Large intestine (tissue), 3 donors: ENCODE data around the gene BRD7. TPM values are rescaled to one million over a fixed set of nuclear protein-coding genes. Genes with fewer than 3 reads are reported as not detected.

Source experiments
- DNase-seq, 2 donors: peaks; one replicate each; pipeline versions ENCODE4 v3.0.0 to v3.0.0-alpha.2; 2013
- H3K27ac ChIP-seq: one replicate; pipeline ENCODE4 v1.5.1; 2013; ENCODE audit warnings: low read length
- H3K27me3 ChIP-seq: 2 replicates; pipeline ENCODE4 v1.6.1; 2013; ENCODE audit warnings: low read length; ENCODE audit not compliant: control insufficient read depth, insufficient read depth
- H3K36me3 ChIP-seq: 2 replicates; pipeline ENCODE4 v1.6.1; 2013; ENCODE audit warnings: low read length; ENCODE audit not compliant: control insufficient read depth, insufficient read depth
- H3K4me1 ChIP-seq: one replicate; pipeline ENCODE4 v1.6.1; 2013; ENCODE audit warnings: low read length; ENCODE audit not compliant: control insufficient read depth, insufficient read depth
- H3K4me3 ChIP-seq: one replicate; pipeline ENCODE4 v1.5.1; 2013; ENCODE audit warnings: low read length
- H3K9me3 ChIP-seq: one replicate; pipeline ENCODE4 v1.6.1; 2013; ENCODE audit warnings: mild to moderate bottlenecking, low read depth, low read length, moderate library complexity; ENCODE audit not compliant: control insufficient read depth
- WGBS: methylation state at CpG from one replicate; pipeline ENCODE4 v1.1.5; 2013; ENCODE audit warnings: low lambda C conversion rate; ENCODE audit not compliant: insufficient coverage; 5-methylcytosine and 5-hydroxymethylcytosine counted together
- polyA plus RNA-seq: library from polyadenylated mRNA; unstranded; fragments of 120-200 nt; gene quantifications from one replicate; pipeline ENCODE4 v1.2.1, GENCODE V29; 2013

The BRD7 gene
- polyA plus RNA-seq, 1 donor, result 69.7 TPM

DNA sequence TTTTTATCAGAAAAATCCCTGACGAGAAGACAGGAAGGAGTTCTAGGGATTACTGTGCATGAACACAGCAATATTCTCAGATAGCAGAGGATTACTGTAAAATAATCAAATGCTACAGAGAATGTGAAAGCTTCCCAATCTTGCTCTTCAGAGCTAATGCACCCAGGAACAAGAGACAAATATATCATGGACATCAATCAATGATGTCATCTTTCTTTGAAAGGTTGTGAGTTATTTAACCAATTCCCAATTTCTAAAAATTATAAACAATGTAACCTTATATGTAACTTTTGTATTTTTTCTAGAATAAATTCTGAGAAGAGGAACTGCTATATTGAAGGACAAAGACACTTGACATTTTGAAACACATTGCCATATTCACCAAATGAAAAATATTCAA is 46.5 kb downstream of the BRD7 start:
- Histone ChIP-seq H3K27ac (no peak overlapping the region), H3K4me3 (no peak overlapping the region), H3K27me3 (no peaks in the 10 kb centered on the region), H3K36me3 (peaks cover 71% of the 10 kb centered on the region), H3K9me3 (no peaks in the 10 kb centered on the region), H3K4me1 (no peaks in the 10 kb centered on the region)
- WGBS, result 100% methylated on average over 1 of the region's 1 CpG
- no peak for DNase-seq

DNA sequence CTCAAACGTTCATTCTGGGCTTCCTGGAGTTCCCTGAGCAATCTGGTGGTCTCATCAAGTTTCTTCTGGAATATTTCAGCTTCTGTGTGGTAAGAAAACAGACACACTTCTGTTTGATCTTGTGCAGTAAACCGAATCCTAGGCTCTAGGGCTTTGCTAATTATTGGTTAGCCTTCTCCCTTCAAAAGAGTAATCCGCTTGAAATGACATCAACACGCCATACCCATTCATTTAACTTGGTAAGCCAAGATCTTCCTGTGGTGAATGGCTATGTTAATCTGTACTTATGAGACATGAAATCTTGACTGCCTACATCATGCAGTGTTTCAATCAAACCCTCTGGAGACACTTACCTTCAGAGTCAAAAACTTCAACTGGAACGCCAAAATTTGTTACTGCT is 48.5 kb downstream of the BRD7 start:
- peak in 1 of 2 donors; percentile 0 for DNase-seq
- Histone ChIP-seq H3K9me3 (no peaks in the 10 kb centered on the region), H3K4me1 (no peaks in the 10 kb centered on the region), H3K36me3 (peaks cover 77% of the 10 kb centered on the region), H3K27me3 (no peaks in the 10 kb centered on the region), H3K27ac (no peak overlapping the region), H3K4me3 (no peak overlapping the region)
- WGBS, result no CpG with 5 or more reads among the region's 5 CpGs

DNA sequence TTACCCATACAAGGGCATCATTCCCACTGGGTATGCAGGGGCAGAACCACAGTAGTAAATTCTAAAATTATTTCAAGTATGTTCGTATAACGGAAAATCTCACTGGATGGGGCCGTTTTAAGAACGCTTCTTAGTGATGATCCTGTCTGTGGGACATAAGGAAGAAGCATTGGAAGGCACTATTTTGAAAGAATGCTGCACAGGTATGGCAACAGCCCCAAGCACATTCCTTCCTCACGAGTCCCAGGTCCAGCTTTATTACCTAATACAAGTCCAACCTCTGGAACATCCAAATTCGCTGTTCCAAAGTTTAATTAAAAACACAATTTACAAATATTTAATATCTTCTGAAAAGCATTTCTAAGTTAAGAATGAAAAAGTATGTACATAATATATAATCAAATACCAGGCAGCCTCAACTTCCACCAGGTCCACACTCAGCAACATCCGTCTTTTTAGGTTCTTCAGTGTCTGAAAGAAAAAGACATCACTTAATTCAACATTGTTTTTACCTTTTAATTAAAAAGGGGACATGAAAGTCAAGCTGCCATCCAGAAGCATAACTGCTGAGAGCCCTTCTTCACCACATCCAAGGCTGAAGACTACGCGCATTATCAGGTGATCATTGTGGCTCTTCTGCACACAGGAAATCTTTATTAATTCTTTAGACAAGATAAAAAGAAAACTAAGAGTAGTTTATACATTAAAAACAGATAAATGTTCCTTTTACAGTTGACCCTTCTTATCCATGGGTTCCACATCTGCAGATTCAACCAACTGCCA is 49.8 kb downstream of the BRD7 start:
- no peak for DNase-seq
- Histone ChIP-seq H3K36me3 (peaks cover 73% of the 10 kb centered on the region), H3K4me3 (no peak overlapping the region), H3K9me3 (no peaks in the 10 kb centered on the region), H3K4me1 (no peaks in the 10 kb centered on the region), H3K27me3 (no peaks in the 10 kb centered on the region), H3K27ac (no peak overlapping the region)
- WGBS, result 96% methylated on average over 5 of the region's 9 CpGs

GRCh38 chr16:50316848-50317630 is 51.7 kb downstream of the BRD7 start:
- Histone ChIP-seq H3K9me3 (no peaks in the 10 kb centered on the region), H3K27me3 (no peaks in the 10 kb centered on the region), H3K4me1 (no peaks in the 10 kb centered on the region), H3K36me3 (peaks cover 79% of the 10 kb centered on the region), H3K27ac (no peak overlapping the region), H3K4me3 (no peak overlapping the region)
- no peak for DNase-seq
- no CpG with 5 or more reads among the region's 10 CpGs for WGBS

DNA sequence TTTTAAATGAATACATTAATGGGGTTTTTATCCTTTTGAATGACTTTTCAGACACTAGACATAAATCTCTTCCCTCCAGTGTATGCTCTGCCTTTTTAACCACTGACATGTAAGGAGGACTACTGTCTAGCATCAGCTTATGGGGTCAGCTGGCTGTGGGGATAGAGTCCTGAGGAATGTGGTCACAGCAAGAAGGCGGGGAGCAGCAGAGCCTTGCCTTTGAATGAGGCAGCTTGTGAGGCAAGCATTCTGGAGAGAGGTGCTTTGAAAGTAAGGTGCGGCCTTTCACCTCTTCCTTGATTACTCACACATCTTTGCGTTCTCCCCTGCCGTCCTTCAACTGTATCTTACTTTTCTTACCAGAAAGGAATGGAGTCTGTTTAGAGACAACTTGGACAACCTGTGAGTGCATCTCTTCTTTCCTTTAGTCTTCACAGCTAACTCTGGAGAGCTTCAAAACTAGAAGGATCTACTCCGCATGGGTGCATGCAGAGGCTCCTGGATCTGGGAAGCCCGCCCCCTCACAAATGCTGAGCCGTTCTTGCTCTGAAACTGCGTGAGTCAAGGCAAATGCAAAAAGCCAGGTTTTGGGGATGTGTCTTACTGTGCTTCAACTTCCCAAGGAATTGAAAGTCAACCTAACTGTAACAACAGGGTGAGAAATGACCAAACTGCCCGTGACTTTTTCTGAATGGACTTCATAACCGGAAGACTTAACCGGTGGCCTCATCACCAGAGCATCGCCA is 52.5 kb downstream of the BRD7 start:
- Histone ChIP-seq H3K27me3 (no peaks in the 10 kb centered on the region), H3K36me3 (peaks cover 75% of the 10 kb centered on the region), H3K9me3 (no peaks in the 10 kb centered on the region), H3K27ac (no peak overlapping the region), H3K4me3 (no peak overlapping the region), H3K4me1 (no peaks in the 10 kb centered on the region)
- no peak for DNase-seq
- no CpG with 5 or more reads among the region's 12 CpGs for WGBS

DNA sequence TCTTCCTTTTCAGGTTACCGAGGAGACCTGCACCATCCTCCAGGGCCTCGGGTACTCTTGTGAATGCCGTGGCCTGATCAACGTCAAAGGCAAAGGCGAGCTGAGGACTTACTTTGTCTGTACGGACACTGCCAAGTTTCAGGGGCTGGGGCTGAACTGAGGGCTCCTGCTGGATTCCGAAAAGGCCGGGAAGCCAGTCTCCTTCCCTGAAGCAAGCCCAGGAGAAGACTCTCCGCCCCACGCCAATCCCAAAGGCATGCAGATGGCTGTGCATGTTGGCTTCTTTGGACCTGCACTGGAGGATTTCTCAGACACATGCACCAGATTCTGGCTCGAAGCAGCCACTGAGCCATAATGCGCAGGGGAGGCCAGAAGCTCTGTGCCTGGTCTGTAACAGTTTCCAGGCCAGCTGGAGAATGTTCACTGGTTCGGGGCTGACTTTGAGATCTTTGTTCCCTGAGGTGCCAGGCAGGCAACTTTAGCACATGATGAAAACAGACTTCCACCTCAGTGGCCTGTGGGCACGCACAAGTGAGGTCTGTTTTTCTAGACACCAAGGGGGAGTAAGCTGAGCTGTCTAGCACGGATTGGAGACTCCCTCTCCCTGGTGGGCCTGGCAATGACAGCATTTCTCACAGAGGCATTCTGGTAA is 53.3 kb downstream of the BRD7 start:
- H3K27ac ChIP-seq, result no peak overlapping the region

DNA sequence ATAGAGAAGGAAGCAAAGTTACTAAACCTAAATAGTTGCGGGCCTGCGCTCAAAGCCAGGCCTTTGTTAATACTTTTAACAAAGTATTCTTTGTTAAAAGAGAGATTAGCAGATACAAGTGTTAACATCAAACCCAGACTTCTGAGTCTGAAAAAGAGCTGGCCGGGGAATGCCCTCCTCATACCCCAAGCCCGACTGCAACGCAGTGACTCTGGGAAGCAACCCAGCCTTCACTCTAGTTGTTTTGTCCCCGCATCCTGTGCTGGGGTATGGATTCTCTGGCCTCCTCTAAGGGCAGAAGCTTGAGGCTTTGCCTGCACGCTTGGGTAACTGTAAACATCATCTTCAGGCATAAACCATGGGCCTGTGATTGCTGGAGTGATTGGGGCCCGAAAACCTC is 54.1 kb downstream of the BRD7 start:
- H3K4me3 ChIP-seq, result no peak overlapping the region
- peaks cover 60% of the 10 kb centered on the region for H3K36me3 ChIP-seq
- no peak overlapping the region for H3K27ac ChIP-seq
- 80% methylated on average over 1 of the region's 8 CpGs for WGBS
- no peaks in the 10 kb centered on the region for H3K4me1 ChIP-seq
- no peaks in the 10 kb centered on the region for H3K27me3 ChIP-seq
- no peaks in the 10 kb centered on the region for H3K9me3 ChIP-seq
- DNase-seq, result no peak

More for the DNA sequence above, 53.3 kb downstream of the BRD7 start:
- H3K27me3 ChIP-seq, result no peaks in the 10 kb centered on the region
- H3K9me3 ChIP-seq, result no peaks in the 10 kb centered on the region
- no peak overlapping the region for H3K4me3 ChIP-seq
- no peaks in the 10 kb centered on the region for H3K4me1 ChIP-seq
- WGBS, result no CpG with 5 or more reads among the region's 15 CpGs
- no peak for DNase-seq
- H3K36me3 ChIP-seq, result peaks cover 68% of the 10 kb centered on the region

- Histone ChIP-seq H3K4me1 (no peaks in the 10 kb centered on the region), H3K27me3 (no peaks in the 10 kb centered on the region), H3K36me3 (peaks cover 53% of the 10 kb centered on the region), H3K4me3 (no peak overlapping the region), H3K9me3 (no peaks in the 10 kb centered on the region), H3K27ac (no peak overlapping the region)
- no CpG with 5 or more reads among the region's 31 CpGs for WGBS
- DNase-seq, result no peak
Observed at GRCh38 chr16:50313596-50314478, 55.0 kb downstream of the BRD7 start.

- DNase-seq, result no peak
- Histone ChIP-seq H3K27me3 (no peaks in the 10 kb centered on the region), H3K4me3 (no peak overlapping the region), H3K4me1 (no peaks in the 10 kb centered on the region), H3K27ac (no peak overlapping the region), H3K36me3 (peaks cover 41% of the 10 kb centered on the region), H3K9me3 (no peaks in the 10 kb centered on the region)
- WGBS, result 60% methylated on average over 3 of the region's 22 CpGs
Observed at GRCh38 chr16:50311891-50312501, 56.8 kb downstream of the BRD7 start.
